ENCODE measurements around the gene INHA.

DNA sequence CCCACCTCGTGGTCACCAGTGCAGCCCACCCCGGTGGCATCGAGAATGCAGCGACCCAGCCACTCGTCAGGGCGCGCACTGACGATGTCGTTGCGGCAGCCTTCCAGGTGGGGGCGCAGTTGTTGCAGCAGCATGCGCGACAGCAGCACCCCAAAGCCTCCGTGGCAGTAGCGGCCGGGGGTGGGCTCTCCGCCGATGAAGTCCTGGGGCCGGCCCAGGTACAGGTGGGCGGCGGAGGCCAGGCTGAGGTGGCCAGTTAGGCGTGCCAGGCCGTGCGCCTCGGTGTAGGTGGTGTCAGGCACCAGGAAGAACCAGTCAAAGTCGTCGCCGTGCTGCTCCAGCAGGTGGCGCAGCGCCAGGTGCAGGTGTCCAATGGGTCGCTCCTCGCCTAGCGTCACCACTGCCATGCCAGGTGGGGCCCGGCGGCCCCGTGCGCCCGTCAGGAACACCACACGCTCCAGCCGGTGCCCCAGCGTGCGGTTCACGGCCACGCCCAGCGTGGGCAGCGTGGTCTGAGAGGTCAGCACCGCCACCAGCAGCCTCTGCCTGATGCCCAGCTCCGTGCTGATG is 30.4 kb upstream of the INHA start:
- no peak for TF ChIP-seq POLR2AphosphoS5 (IDR thresholded peaks at IDR 0.05)
- TF ChIP-seq, protein P1, sequence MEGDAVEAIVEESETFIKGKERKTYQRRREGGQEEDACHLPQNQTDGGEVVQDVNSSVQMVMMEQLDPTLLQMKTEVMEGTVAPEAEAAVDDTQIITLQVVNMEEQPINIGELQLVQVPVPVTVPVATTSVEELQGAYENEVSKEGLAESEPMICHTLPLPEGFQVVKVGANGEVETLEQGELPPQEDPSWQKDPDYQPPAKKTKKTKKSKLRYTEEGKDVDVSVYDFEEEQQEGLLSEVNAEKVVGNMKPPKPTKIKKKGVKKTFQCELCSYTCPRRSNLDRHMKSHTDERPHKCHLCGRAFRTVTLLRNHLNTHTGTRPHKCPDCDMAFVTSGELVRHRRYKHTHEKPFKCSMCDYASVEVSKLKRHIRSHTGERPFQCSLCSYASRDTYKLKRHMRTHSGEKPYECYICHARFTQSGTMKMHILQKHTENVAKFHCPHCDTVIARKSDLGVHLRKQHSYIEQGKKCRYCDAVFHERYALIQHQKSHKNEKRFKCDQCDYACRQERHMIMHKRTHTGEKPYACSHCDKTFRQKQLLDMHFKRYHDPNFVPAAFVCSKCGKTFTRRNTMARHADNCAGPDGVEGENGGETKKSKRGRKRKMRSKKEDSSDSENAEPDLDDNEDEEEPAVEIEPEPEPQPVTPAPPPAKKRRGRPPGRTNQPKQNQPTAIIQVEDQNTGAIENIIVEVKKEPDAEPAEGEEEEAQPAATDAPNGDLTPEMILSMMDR (IDR thresholded peaks at IDR 0.05) = peak; percentile 87 to 96 (median 90)
- TF ChIP-seq POLR2A (IDR thresholded peaks at IDR 0.05) = no peak
- TF ChIP-seq EP300 (IDR thresholded peaks at IDR 0.05) = no peak
